ENCODE data around the gene TMPRSS7. TPM values are rescaled to one million over a fixed set of nuclear protein-coding genes. Genes with fewer than 3 reads are reported as not detected.

Gene TMPRSS7
- total RNA-seq, 2 donors from 2014 or later, result 0.12 TPM; not detected in 1

DNA sequence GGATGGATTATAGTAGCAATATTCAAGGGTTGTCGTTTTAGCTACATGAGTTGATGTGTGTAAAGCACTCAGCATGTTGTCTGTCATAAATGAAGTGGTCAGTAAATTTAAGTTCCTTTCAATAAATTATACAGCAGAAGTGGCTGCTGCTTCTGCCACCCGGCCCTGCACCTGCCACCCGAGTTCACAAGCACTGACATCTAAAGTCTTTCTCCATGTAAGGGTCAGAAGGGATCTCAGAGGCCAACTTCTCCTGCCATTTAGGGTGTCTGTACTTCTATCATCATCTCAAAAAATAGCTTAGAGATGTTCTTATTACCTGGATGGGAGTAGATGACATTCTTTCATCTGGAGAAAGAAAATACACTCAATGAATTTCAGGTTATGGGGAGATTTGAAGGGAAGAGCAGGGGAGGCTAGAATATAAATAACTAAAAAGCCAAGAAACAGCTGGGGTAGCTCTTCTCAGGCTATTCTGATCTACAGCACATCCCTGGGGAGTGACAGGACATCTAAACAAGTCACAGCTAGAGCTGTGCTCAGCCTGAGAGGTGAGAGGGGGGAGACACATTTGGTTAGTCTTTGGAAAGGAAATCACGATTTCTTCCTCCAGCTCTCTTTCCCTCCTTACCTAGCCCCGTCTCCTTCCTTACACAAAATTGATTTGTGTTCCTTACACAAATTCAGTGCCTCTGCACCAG lies 90.5 kb downstream of the TMPRSS7 start:
- H3K4me1 Mint-ChIP-seq, result peaks cover 48% of the 10 kb centered on the region
- no peaks in the 10 kb centered on the region for H3K9me3 ChIP-seq (ENCODE audit: control insufficient read depth, low read length, poor library complexity, severe bottlenecking)
- DNase-seq (no peak), ATAC-seq (no peak)
- peaks cover 5% of the 10 kb centered on the region for H3K36me3 Mint-ChIP-seq (ENCODE audit: low read depth)
- H3K27ac Mint-ChIP-seq, result peak overlapping the region; percentile 95
- no peaks in the 10 kb centered on the region for H3K27me3 Mint-ChIP-seq
- H3K4me3 Mint-ChIP-seq, result peak overlapping the region; percentile 45

DNA sequence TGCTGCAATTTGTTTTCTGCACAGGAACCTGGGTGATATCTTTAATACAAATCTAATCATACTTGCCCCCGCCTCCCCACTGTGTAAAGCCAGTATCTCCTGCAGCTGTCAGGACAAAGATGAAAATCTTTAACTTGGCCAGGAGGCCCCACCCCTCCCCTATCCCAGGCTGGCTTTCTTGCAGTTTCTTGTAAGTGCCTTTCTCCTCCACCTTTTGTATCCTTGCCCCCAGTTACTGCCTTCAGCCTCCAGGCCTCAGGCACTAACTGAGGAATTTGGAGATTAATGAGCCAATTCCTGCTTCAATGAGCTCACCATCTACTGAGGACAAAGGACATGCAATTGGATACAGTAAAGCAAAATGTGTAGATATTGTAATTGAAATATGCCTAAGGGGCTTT lies 92.0 kb downstream of the TMPRSS7 start:
- no peaks in the 10 kb centered on the region for H3K9me3 ChIP-seq (ENCODE audit: control insufficient read depth, low read length, poor library complexity, severe bottlenecking)
- Mint-ChIP-seq H3K27me3 (no peaks in the 10 kb centered on the region), H3K27ac (peak overlapping the region; percentile 95), H3K4me1 (peaks cover 54% of the 10 kb centered on the region), H3K4me3 (peak overlapping the region; percentile 79), H3K36me3 (ENCODE audit: low read depth) (peaks cover 10% of the 10 kb centered on the region)
- no peak for DNase-seq
- ATAC-seq, result no peak

DNA sequence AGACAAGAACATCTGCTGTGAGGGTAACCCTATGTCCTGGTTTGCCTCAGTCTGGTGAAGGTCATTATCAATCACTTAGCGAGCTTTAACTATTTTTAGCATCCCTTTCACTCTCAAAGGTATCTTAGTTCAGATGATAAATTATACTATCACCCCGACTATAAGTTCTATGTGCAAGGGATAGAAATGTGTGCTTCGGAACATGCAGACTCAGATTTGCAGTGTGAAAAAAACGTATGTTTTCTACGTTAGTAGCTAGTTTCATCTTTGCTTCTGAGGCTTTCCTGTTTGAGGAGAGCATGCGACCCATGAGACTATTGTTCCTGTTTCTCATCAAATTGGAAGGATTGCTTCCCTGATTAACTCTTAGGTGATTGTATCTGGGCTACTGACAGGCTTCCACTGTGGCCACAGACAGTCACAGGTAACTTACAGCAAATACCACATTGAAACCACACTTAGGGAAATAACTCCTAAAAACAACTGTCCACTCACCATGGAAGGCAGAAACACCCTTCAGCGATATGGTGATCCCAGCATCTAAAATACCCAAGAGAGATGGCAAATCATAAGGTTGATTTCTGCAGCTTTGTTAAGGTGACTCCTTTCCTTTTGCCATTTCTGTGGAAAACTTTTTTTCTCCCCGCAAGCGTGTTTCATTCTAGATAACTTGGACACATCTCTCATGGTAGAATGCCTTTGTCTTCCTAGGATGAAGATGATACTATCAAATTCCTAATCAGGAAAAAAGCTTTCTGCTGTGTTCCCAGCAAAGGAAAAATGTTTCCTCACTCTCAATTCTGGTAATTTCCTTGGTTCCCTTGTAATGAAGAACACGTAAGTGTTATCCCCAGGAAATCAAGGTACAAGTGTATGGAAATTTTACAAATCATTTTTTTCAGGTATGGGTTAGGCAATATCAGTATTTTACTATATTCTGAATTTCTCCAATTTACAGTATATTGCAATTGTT lies 93.3 kb downstream of the TMPRSS7 start:
- Mint-ChIP-seq H3K27me3 (no peaks in the 10 kb centered on the region), H3K27ac (peak overlapping the region; percentile 95), H3K4me1 (peaks cover 52% of the 10 kb centered on the region), H3K36me3 (ENCODE audit: low read depth) (peaks cover 10% of the 10 kb centered on the region), H3K4me3 (peak overlapping the region; percentile 79)
- DNase-seq (no peak), ATAC-seq (peak; percentile 8)
- H3K9me3 ChIP-seq (ENCODE audit: control insufficient read depth, low read length, poor library complexity, severe bottlenecking), result no peaks in the 10 kb centered on the region

DNA sequence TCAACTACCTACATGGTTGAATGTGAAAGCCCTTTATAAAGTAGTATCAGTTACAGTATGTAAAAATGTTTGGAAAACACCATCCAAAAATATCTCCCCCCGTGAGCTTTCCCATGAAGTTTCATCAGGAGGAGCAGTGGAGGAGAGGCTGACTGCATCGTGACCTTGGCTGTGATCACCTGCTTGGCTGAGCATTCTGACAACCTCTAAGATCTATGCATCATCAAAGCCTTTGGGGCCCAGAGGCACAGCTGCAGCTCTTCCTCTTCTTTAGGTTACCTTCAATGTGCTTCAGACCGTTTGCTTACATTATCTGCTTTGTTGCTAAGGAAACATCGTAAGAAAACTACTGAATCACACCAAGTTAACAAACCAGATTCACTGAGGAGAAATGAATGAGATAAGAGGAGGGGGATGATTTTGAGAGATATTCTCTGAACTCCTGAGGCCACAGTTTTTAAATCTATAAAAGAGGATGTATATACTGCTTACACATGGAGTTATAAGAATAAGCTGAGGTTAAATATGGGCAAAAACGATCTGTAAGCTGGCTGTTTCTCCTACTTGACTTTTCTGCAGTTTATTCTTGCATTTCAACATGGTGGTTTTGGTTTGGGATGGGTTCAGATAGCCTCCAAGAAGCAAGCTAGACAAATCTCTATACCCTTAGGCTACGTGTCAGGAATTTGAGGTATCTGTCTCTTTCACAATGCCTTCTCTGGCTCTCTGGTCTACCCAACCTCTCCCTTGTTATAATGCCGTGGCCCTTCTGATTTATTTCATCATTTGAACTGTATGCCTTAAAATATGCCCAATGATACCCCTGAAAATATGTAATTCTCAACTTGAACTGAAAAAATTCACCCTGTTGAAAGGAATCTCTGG lies 94.5 kb downstream of the TMPRSS7 start:
- Mint-ChIP-seq H3K36me3 (ENCODE audit: low read depth) (peaks cover 13% of the 10 kb centered on the region), H3K27ac (peak overlapping the region; percentile 95), H3K4me1 (peaks cover 63% of the 10 kb centered on the region), H3K4me3 (peak overlapping the region; percentile 43), H3K27me3 (no peaks in the 10 kb centered on the region)
- peak; percentile 18 to 46 (median 41) for DNase-seq
- ATAC-seq, result peak; percentile 74
- no peaks in the 10 kb centered on the region for H3K9me3 ChIP-seq (ENCODE audit: control insufficient read depth, low read length, poor library complexity, severe bottlenecking)

DNA sequence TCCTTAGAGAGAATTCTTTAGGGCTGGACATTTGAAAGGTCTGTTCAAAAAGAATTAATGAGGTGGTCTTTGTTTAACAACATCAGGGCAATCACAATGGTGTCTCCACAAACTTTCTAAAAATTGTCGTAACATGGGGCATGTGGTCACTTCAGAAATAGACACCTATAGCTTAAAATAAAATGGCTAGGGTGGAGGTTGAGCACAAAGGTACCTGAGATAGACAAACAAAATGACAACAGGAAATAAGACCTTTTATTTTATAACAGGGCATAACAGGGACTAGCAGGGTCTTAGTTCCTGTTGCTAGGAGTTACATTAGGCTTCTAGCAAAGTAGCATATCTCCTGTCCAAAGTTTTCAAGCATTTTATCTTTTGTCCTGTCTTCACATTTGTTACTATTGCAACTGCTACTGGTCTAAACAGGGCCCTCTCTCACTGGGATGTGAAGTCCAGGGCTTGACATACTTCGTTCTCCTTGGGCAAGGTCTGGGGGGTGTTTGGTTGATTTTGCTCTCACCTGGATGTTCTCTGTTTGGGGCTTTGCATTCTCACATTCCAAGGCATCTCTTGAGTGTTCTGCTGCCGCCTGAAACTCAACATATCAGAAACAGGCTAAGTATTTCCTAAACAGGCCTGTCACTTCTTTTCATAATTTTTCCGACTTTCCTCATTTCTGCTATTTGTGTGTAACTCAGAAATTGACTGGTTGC lies 95.5 kb downstream of the TMPRSS7 start:
- H3K36me3 Mint-ChIP-seq (ENCODE audit: low read depth), result peaks cover 13% of the 10 kb centered on the region
- DNase-seq (no peak), ATAC-seq (no peak)
- H3K4me3 Mint-ChIP-seq, result peak overlapping the region; percentile 58
- H3K27me3 Mint-ChIP-seq, result no peaks in the 10 kb centered on the region
- peak overlapping the region; percentile 95 for H3K27ac Mint-ChIP-seq
- H3K9me3 ChIP-seq (ENCODE audit: control insufficient read depth, low read length, poor library complexity, severe bottlenecking), result no peaks in the 10 kb centered on the region
- peaks cover 71% of the 10 kb centered on the region for H3K4me1 Mint-ChIP-seq

DNA sequence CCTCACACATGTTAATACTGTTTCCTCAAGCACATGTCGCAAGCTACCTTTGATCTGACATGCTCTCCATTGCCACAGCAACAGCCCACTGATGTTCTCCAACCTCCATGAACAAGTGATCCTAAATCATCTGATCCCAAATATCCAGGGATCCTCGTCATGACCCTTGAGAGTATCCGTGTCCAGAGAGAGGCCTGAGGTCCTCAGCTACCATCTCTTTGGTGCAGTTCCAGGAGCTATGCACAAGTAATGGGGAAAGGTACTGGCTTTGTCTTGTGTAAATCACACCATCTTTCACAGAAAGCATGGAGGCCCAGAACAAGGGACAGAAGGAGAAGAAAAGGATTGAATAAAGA lies 96.1 kb downstream of the TMPRSS7 start:
- Mint-ChIP-seq H3K27ac (peak overlapping the region; percentile 95), H3K4me1 (peaks cover 72% of the 10 kb centered on the region), H3K27me3 (no peaks in the 10 kb centered on the region), H3K36me3 (ENCODE audit: low read depth) (peaks cover 12% of the 10 kb centered on the region), H3K4me3 (peak overlapping the region; percentile 58)
- DNase-seq, result no peak
- no peaks in the 10 kb centered on the region for H3K9me3 ChIP-seq (ENCODE audit: control insufficient read depth, low read length, poor library complexity, severe bottlenecking)
- no peak for ATAC-seq

Other genes starting within 250 kb of the TMPRSS7 start
- 10 to 100 TPM; 24.4 to 28.0 TPM for gene PHLDB2, start 175.5 kb upstream of the TMPRSS7 start, total RNA-seq
- gene ABHD10, start 55.7 kb upstream of the TMPRSS7 start, total RNA-seq, result 10 to 100 TPM; 18.2 to 18.7 TPM
- gene TAGLN3, start 35.8 kb upstream of the TMPRSS7 start, total RNA-seq, result under 1 TPM in 1 of 2 donors, not detected in 1; 0.32 TPM
- 1 to 10 TPM; 2.0 to 4.1 TPM for gene C3orf52, start 51.7 kb downstream of the TMPRSS7 start, total RNA-seq
- gene GCSAM, start 98.5 kb downstream of the TMPRSS7 start, total RNA-seq, result 10 to 100 TPM; 14.2 to 21.2 TPM

Data from T-helper 17 cell (primary cell).